AG10803 (cell line): ENCODE measurements around the gene GNG14.

ENCODE experiments used
- DNase-seq: peaks from one replicate; pipeline ENCODE4 v3.0.0; 2010; ENCODE audit warnings: low read depth
- H3K4me3 ChIP-seq: 2 replicates; pipeline ENCODE4 v1.5.1; 2011; ENCODE audit warnings: mild to moderate bottlenecking, low read length, control low read depth
- TF ChIP-seq, protein P1 (sequence below): conservative IDR thresholded peaks from 2 replicates; pipeline ENCODE4 v1.5.1; 2011; ENCODE audit warnings: mild to moderate bottlenecking, low read length, control low read depth, inconsistent platforms

GNG14 gene

DNA sequence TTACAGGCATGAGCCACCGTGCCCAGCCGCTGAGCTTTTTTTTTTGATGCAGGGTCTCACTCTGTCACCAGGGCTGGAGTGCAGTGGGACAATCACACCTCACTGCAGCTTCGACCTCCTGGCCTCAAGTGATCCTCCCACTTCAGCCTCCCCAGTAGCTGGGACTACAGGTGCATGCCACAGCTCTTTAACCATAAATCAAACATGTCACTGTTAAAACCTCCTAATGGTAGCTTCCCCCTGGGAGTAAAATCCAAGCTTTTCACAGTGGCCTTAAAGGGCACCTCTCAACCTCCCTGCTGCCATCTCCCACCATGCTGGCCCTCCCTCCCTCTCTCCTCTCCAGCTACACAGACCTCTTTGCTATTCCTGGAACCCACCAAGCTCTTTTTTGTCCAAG lies 2.0 kb upstream of the GNG14 start:
- TF ChIP-seq, protein P1, sequence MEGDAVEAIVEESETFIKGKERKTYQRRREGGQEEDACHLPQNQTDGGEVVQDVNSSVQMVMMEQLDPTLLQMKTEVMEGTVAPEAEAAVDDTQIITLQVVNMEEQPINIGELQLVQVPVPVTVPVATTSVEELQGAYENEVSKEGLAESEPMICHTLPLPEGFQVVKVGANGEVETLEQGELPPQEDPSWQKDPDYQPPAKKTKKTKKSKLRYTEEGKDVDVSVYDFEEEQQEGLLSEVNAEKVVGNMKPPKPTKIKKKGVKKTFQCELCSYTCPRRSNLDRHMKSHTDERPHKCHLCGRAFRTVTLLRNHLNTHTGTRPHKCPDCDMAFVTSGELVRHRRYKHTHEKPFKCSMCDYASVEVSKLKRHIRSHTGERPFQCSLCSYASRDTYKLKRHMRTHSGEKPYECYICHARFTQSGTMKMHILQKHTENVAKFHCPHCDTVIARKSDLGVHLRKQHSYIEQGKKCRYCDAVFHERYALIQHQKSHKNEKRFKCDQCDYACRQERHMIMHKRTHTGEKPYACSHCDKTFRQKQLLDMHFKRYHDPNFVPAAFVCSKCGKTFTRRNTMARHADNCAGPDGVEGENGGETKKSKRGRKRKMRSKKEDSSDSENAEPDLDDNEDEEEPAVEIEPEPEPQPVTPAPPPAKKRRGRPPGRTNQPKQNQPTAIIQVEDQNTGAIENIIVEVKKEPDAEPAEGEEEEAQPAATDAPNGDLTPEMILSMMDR: no peak
- no peak for DNase-seq
- no peak overlapping the region for H3K4me3 ChIP-seq

DNA sequence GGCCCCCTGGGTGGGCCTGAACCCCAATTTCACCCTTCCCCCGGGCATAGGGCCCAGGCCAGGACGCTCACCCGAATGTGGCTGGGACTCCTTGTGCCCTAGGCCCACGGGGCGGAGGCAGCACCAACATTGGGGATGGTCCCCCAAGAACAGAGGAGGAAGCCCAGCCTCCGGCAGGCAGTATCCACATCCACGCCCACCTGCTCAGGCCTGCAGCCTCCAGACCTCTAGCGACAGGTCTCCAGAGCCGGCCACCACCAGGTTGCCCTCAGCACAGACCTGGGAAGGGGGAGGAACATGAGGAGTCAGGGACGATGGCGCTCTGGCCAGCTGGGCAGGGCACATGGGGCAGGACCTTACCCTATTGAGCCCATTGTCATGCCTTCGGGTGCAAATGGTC lies 1.2 kb downstream of the GNG14 start:
- no peak overlapping the region for H3K4me3 ChIP-seq
- TF ChIP-seq, protein P1: no peak
- DNase-seq: no peak

- TF ChIP-seq, protein P1: no peak
- DNase-seq: no peak
- no peak overlapping the region for H3K4me3 ChIP-seq
These were observed 1.9 kb downstream of the GNG14 start for GRCh38 chr19:12689581-12690216.

- TF ChIP-seq, protein P1: no peak
- no peak for DNase-seq
These were observed 5.2 kb downstream of the GNG14 start for GRCh38 chr19:12692960-12693359.

GRCh38 chr19:12694641-12695040 lies 6.8 kb downstream of the GNG14 start:
- no peak overlapping the region for H3K4me3 ChIP-seq
- TF ChIP-seq, protein P1: no peak
- DNase-seq: no peak

More at GRCh38 chr19:12692960-12693359, 5.2 kb downstream of the GNG14 start:
- H3K4me3 ChIP-seq: no peak overlapping the region

DNA sequence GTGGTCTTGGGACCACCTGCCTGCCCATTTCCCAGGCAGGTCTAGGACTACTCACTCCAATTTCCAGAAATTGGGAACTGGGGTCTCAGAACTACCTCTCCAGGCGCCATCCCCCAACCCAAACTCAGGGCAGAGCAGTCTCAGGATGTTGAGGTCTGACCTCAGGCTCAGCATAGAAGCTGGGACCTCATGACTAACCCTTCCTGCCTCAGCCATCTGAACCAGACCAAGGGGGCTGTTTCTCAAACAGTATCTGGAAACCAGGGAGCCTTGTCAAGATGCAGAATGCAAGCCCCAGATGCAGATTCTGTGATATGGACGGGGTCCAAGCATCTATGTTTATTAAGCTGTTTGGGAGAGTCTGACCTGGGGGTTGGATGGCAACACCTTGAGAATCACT lies 7.3 kb downstream of the GNG14 start:
- peak overlapping the region; percentile 95 for H3K4me3 ChIP-seq
- TF ChIP-seq, protein P1: no peak
- DNase-seq: no peak

GRCh38 chr19:12695514-12695913 lies 7.7 kb downstream of the GNG14 start:
- no peak for DNase-seq
- peak overlapping the region; percentile 95 for H3K4me3 ChIP-seq
- TF ChIP-seq, protein P1: no peak
